ENCODE measurements around the gene KCNA1. TPM values are rescaled to one million over a fixed set of nuclear protein-coding genes. Genes with fewer than 3 reads are reported as not detected.

Gene KCNA1
- not detected in 2 replicates for total RNA-seq (2014; rRNA removed)
- not detected for Bru-seq, nascent RNA
- BruChase-seq, experiment 1, labeled RNA remaining after a 6-hour chase: not detected
- BruChase-seq, experiment 2, labeled RNA remaining after a 2-hour chase: not detected
- long read RNA-seq: 0 reads

GRCh38 chr12:4909734-4910501 is at the start of gene KCNA1:
KCNA1 (plus strand) TSS chr12:4909905; CDS start chr12:4911379, 1,474 bp downstream.
- CTCF ChIA-PET: no interaction called here
- H3K27ac ChIP-seq (ENCODE audit: low read length): no peak within 1 kb of the TSS
- TF ChIP-seq EZH2phosphoT487 (IDR thresholded peaks at IDR 0.05; ENCODE audit: borderline replicate concordance, low read length) (no peak), CTCF (conservative IDR thresholded peaks at IDR 0.05; ENCODE audit: low read depth, low read length) (no peak), EZH2 (IDR thresholded peaks at IDR 0.05; ENCODE audit: low read length, unreplicated experiment) (peak; percentile 36)
- no peak within 1 kb of the TSS for H3K4me2 ChIP-seq (ENCODE audit: low read length)
- DNase-seq (no peak), ATAC-seq (no peak)
- H3K9me3 ChIP-seq (ENCODE audit: low read length): no peaks in the 10 kb centered on the region
- H4K20me1 ChIP-seq (ENCODE audit: low read length): no peaks in the 10 kb centered on the region
- H2AFZ ChIP-seq (ENCODE audit: low read length): no peak within 1 kb of the TSS
- intact Hi-C loops (cut with micrococcal nuclease): no loop called here
- no peaks in the 10 kb centered on the region for H3K79me2 ChIP-seq (ENCODE audit: low read length)
- POLR2A ChIA-PET (ENCODE audit: unreplicated experiment): no interaction called here
- H3K9me2 ChIP-seq (replicated peaks; ENCODE audit: low read length): no peaks in the 10 kb centered on the region
- no peaks in the 10 kb centered on the region for H3K4me1 ChIP-seq (ENCODE audit: insufficient read depth, low read length)
- BruUV-seq (replicated peaks): no TSS peak
- H3K27me3 ChIP-seq (ENCODE audit: low read length): peaks cover 26% of the 10 kb centered on the region
- H3K9ac ChIP-seq (ENCODE audit: low read length): no peak within 1 kb of the TSS
- no peaks in the 10 kb centered on the region for H3K36me3 ChIP-seq (ENCODE audit: low read depth, low read length)
- H3F3A ChIP-seq (ENCODE audit: low read length, unreplicated experiment): no peaks in the 10 kb centered on the region
- no peak within 1 kb of the TSS for H3K4me3 ChIP-seq (ENCODE audit: low read length)

GRCh38 chr12:4860741-4861140 is 49.0 kb upstream of the KCNA1 start:
- H3K27me3 ChIP-seq (ENCODE audit: low read length): peaks cover 41% of the 10 kb centered on the region
- H3F3A ChIP-seq (ENCODE audit: low read length, unreplicated experiment): no peaks in the 10 kb centered on the region
- BruUV-seq (replicated peaks): no TSS peak
- no peak for ATAC-seq
- no peaks in the 10 kb centered on the region for H3K9me2 ChIP-seq (replicated peaks; ENCODE audit: low read length)
- no peaks in the 10 kb centered on the region for H3K9me3 ChIP-seq (ENCODE audit: low read length)
- H3K4me2 ChIP-seq (ENCODE audit: low read length): no peak overlapping the region
- H3K9ac ChIP-seq (ENCODE audit: low read length): no peak overlapping the region
- H3K4me1 ChIP-seq (ENCODE audit: insufficient read depth, low read length): no peaks in the 10 kb centered on the region
- no peaks in the 10 kb centered on the region for H4K20me1 ChIP-seq (ENCODE audit: low read length)
- CTCF ChIA-PET: no interaction called here
- H3K36me3 ChIP-seq (ENCODE audit: low read depth, low read length): no peaks in the 10 kb centered on the region
- no peak overlapping the region for H3K27ac ChIP-seq (ENCODE audit: low read length)
- no peaks in the 10 kb centered on the region for H3K79me2 ChIP-seq (ENCODE audit: low read length)
- POLR2A ChIA-PET (ENCODE audit: unreplicated experiment): no interaction called here
- TF ChIP-seq EZH2phosphoT487 (IDR thresholded peaks at IDR 0.05; ENCODE audit: borderline replicate concordance, low read length) (no peak), EZH2 (IDR thresholded peaks at IDR 0.05; ENCODE audit: low read length, unreplicated experiment) (no peak), CTCF (conservative IDR thresholded peaks at IDR 0.05; ENCODE audit: low read depth, low read length) (no peak)
- DNase-seq: no peak
- intact Hi-C loops (cut with micrococcal nuclease): no loop called here
- no peak overlapping the region for H3K4me3 ChIP-seq (ENCODE audit: low read length)
- no peak overlapping the region for H2AFZ ChIP-seq (ENCODE audit: low read length)

- Histone ChIP-seq H3K27me3 (ENCODE audit: low read length) (peaks cover 41% of the 10 kb centered on the region), H4K20me1 (ENCODE audit: low read length) (no peaks in the 10 kb centered on the region), H3K9me3 (ENCODE audit: low read length) (no peaks in the 10 kb centered on the region), H3K4me3 (ENCODE audit: low read length) (no peak overlapping the region), H3K36me3 (ENCODE audit: low read depth, low read length) (no peaks in the 10 kb centered on the region), H3K4me1 (ENCODE audit: insufficient read depth, low read length) (no peaks in the 10 kb centered on the region), H3K27ac (ENCODE audit: low read length) (no peak overlapping the region), H3K4me2 (ENCODE audit: low read length) (no peak overlapping the region), H2AFZ (ENCODE audit: low read length) (no peak overlapping the region), H3K9ac (ENCODE audit: low read length) (no peak overlapping the region), H3K9me2 (replicated peaks; ENCODE audit: low read length) (no peaks in the 10 kb centered on the region), H3K79me2 (ENCODE audit: low read length) (no peaks in the 10 kb centered on the region), H3F3A (ENCODE audit: low read length, unreplicated experiment) (no peaks in the 10 kb centered on the region)
- ChIA-PET CTCF (no interaction called here), POLR2A (ENCODE audit: unreplicated experiment) (no interaction called here)
- no peak for ATAC-seq
- intact Hi-C loops (cut with micrococcal nuclease): no loop called here
- BruUV-seq (replicated peaks): no TSS peak
- no peak for DNase-seq
- TF ChIP-seq CTCF (conservative IDR thresholded peaks at IDR 0.05; ENCODE audit: low read depth, low read length) (no peak), EZH2 (IDR thresholded peaks at IDR 0.05; ENCODE audit: low read length, unreplicated experiment) (no peak), EZH2phosphoT487 (IDR thresholded peaks at IDR 0.05; ENCODE audit: borderline replicate concordance, low read length) (no peak)
Measured at GRCh38 chr12:4862809-4863208, 46.9 kb upstream of the KCNA1 start.

Measured in PC-3 (cell line).